Activated naive CD8-positive, alpha-beta T cell treated with anti-CD3 and anti-CD28 coated beads, Interleukin-2, amount 10 ng/mL, durations not matched to agents 7 days and 5 days (primary cell): ENCODE data around the gene APBB2. TPM values are rescaled to one million over a fixed set of nuclear protein-coding genes. Genes with fewer than 3 reads are reported as not detected.
"Not testable (repeated sequence)": the region's sequence is repeated elsewhere in the genome, so short reads cannot be mapped to it uniquely, and the experiment has no call there.

Experiments used
- ATAC-seq: fragments of 150-1000 bp; cut with Tn5 transposase; one replicate; pipeline ENCODE4 v1.10.0; 2021; ENCODE audit warnings: low read depth, moderate library complexity
- POLR2A ChIA-PET: fragments of 350-600 bp; sonication (Branson Sonifier 250); formaldehyde crosslinking; loops from one replicate; lab custom pipeline; 2021; ENCODE audit warnings: antibody characterized with exemption; lab: Charles Lee
- DNase-seq: peaks from one replicate; pipeline ENCODE4 v3.0.0; 2021
- H3K27ac Mint-ChIP-seq: one replicate; pipeline ENCODE4 v1.8.0; 2022; ENCODE audit warnings: mild to moderate bottlenecking, mixed read lengths
- H3K27me3 Mint-ChIP-seq: one replicate; pipeline ENCODE4 v1.8.0; 2022; ENCODE audit warnings: mild to moderate bottlenecking, moderate library complexity, mixed read lengths
- H3K36me3 Mint-ChIP-seq: one replicate; pipeline ENCODE4 v1.8.0; 2021; ENCODE audit warnings: mild to moderate bottlenecking, mixed read lengths
- H3K4me1 Mint-ChIP-seq: one replicate; pipeline ENCODE4 v1.8.0; 2021; ENCODE audit warnings: mixed read lengths
- H3K4me3 Mint-ChIP-seq: one replicate; pipeline ENCODE4 v1.8.0; 2022; ENCODE audit warnings: mild to moderate bottlenecking, moderate library complexity, mixed read lengths
- H3K9me3 Mint-ChIP-seq: one replicate; pipeline ENCODE4 v1.8.0; 2021; ENCODE audit warnings: mixed read lengths
- total RNA-seq, 2 experiments: library from RNA; stranded (reverse); gene quantifications; one replicate each; pipeline ENCODE4 v1.2.3, GENCODE V29; 2021

APBB2 gene
- total RNA-seq, 2 experiments from 2014 or later = 0.96 to 2.0 TPM

GRCh38 chr4:41155194-41155830, 59.0 kb downstream of the APBB2 start:
- ATAC-seq (no peak), DNase-seq (no peak)
- no peaks in the 10 kb centered on the region for H3K36me3 Mint-ChIP-seq
- no peak overlapping the region for H3K4me3 Mint-ChIP-seq
- H3K27me3 Mint-ChIP-seq = peaks cover 4% of the 10 kb centered on the region
- H3K27ac Mint-ChIP-seq = no peak overlapping the region
- no peaks in the 10 kb centered on the region for H3K9me3 Mint-ChIP-seq
- POLR2A ChIA-PET = no interaction called here
- no peaks in the 10 kb centered on the region for H3K4me1 Mint-ChIP-seq

GRCh38 chr4:41154814-41155177, 59.5 kb downstream of the APBB2 start:
- Mint-ChIP-seq H3K4me1 (no peaks in the 10 kb centered on the region), H3K27ac (no peak overlapping the region), H3K4me3 (no peak overlapping the region), H3K36me3 (no peaks in the 10 kb centered on the region), H3K9me3 (no peaks in the 10 kb centered on the region), H3K27me3 (peaks cover 4% of the 10 kb centered on the region)
- no peak for ATAC-seq
- DNase-seq = no peak
- POLR2A ChIA-PET = no interaction called here

GRCh38 chr4:41154010-41154813, 60.1 kb downstream of the APBB2 start:
- H3K36me3 Mint-ChIP-seq = no peaks in the 10 kb centered on the region
- peaks cover 4% of the 10 kb centered on the region for H3K27me3 Mint-ChIP-seq
- DNase-seq = no peak
- no peak overlapping the region for H3K27ac Mint-ChIP-seq
- peaks cover 3% of the 10 kb centered on the region for H3K9me3 Mint-ChIP-seq
- POLR2A ChIA-PET = no interaction called here
- no peak for ATAC-seq
- H3K4me1 Mint-ChIP-seq = no peaks in the 10 kb centered on the region
- no peak overlapping the region for H3K4me3 Mint-ChIP-seq

GRCh38 chr4:41150401-41150800, 63.9 kb downstream of the APBB2 start:
- Mint-ChIP-seq H3K27me3 (peaks cover 6% of the 10 kb centered on the region), H3K27ac (no peak overlapping the region), H3K4me1 (no peaks in the 10 kb centered on the region), H3K36me3 (no peaks in the 10 kb centered on the region), H3K4me3 (no peak overlapping the region), H3K9me3 (peaks cover 3% of the 10 kb centered on the region)
- ATAC-seq = no peak
- no peak for DNase-seq
- POLR2A ChIA-PET = no interaction called here

- H3K27ac Mint-ChIP-seq, ATAC-seq, H3K9me3 Mint-ChIP-seq, H3K27me3 Mint-ChIP-seq, H3K36me3 Mint-ChIP-seq, POLR2A ChIA-PET, H3K4me1 Mint-ChIP-seq, DNase-seq, H3K4me3 Mint-ChIP-seq: not testable (repeated sequence)
Measured at GRCh38 chr4:41149568-41149967, 64.8 kb downstream of the APBB2 start.

GRCh38 chr4:41148931-41149330, 65.4 kb downstream of the APBB2 start:
- Mint-ChIP-seq H3K4me1 (no peaks in the 10 kb centered on the region), H3K27me3 (peaks cover 6% of the 10 kb centered on the region), H3K4me3 (no peak overlapping the region), H3K36me3 (no peaks in the 10 kb centered on the region), H3K9me3 (peaks cover 3% of the 10 kb centered on the region), H3K27ac (no peak overlapping the region)
- ATAC-seq = no peak
- POLR2A ChIA-PET = no interaction called here
- DNase-seq = no peak

- POLR2A ChIA-PET = no interaction called here
- H3K27me3 Mint-ChIP-seq = peaks cover 3% of the 10 kb centered on the region
Measured at GRCh38 chr4:41148292-41148691, 66.0 kb downstream of the APBB2 start.

GRCh38 chr4:41147570-41147969, 66.8 kb downstream of the APBB2 start:
- H3K27me3 Mint-ChIP-seq, DNase-seq, H3K27ac Mint-ChIP-seq, ATAC-seq, H3K4me3 Mint-ChIP-seq, POLR2A ChIA-PET, H3K9me3 Mint-ChIP-seq, H3K4me1 Mint-ChIP-seq, H3K36me3 Mint-ChIP-seq: not testable (repeated sequence)

More at GRCh38 chr4:41148292-41148691, 66.0 kb downstream of the APBB2 start:
- Mint-ChIP-seq H3K9me3 (peaks cover 3% of the 10 kb centered on the region), H3K27ac (no peak overlapping the region), H3K4me1 (no peaks in the 10 kb centered on the region), H3K36me3 (no peaks in the 10 kb centered on the region), H3K4me3 (no peak overlapping the region)
- DNase-seq (no peak), ATAC-seq (no peak)

- ATAC-seq (no peak), DNase-seq (no peak)
- POLR2A ChIA-PET = no interaction called here
- H3K4me1 Mint-ChIP-seq = no peaks in the 10 kb centered on the region
- H3K4me3 Mint-ChIP-seq = no peak overlapping the region
- no peak overlapping the region for H3K27ac Mint-ChIP-seq
- no peaks in the 10 kb centered on the region for H3K36me3 Mint-ChIP-seq
- H3K27me3 Mint-ChIP-seq = peaks cover 3% of the 10 kb centered on the region
- H3K9me3 Mint-ChIP-seq = peaks cover 3% of the 10 kb centered on the region
Measured at GRCh38 chr4:41146716-41147506, 67.4 kb downstream of the APBB2 start.

GRCh38 chr4:41146196-41146595, 68.1 kb downstream of the APBB2 start:
- Mint-ChIP-seq H3K27me3 (peaks cover 3% of the 10 kb centered on the region), H3K4me3 (no peak overlapping the region), H3K9me3 (peaks cover 3% of the 10 kb centered on the region), H3K36me3 (no peaks in the 10 kb centered on the region), H3K4me1 (no peaks in the 10 kb centered on the region), H3K27ac (no peak overlapping the region)
- POLR2A ChIA-PET = no interaction called here
- no peak for ATAC-seq
- DNase-seq = no peak

GRCh38 chr4:41145571-41146078, 68.7 kb downstream of the APBB2 start:
- DNase-seq (no peak), ATAC-seq (no peak)
- no peak overlapping the region for H3K4me3 Mint-ChIP-seq
- peaks cover 3% of the 10 kb centered on the region for H3K27me3 Mint-ChIP-seq
- peaks cover 3% of the 10 kb centered on the region for H3K9me3 Mint-ChIP-seq
- no peaks in the 10 kb centered on the region for H3K4me1 Mint-ChIP-seq
- H3K36me3 Mint-ChIP-seq = no peaks in the 10 kb centered on the region
- no peak overlapping the region for H3K27ac Mint-ChIP-seq
- POLR2A ChIA-PET = no interaction called here

- Mint-ChIP-seq H3K36me3 (no peaks in the 10 kb centered on the region), H3K9me3 (peaks cover 3% of the 10 kb centered on the region), H3K4me3 (no peak overlapping the region), H3K27ac (no peak overlapping the region), H3K27me3 (peaks cover 3% of the 10 kb centered on the region), H3K4me1 (no peaks in the 10 kb centered on the region)
- no peak for DNase-seq
- no peak for ATAC-seq
- POLR2A ChIA-PET = no interaction called here
Measured at GRCh38 chr4:41144812-41145211, 69.5 kb downstream of the APBB2 start.

GRCh38 chr4:41144040-41144379, 70.3 kb downstream of the APBB2 start:
- Mint-ChIP-seq H3K9me3 (no peaks in the 10 kb centered on the region), H3K27ac (no peak overlapping the region), H3K4me3 (no peak overlapping the region), H3K27me3 (peaks cover 3% of the 10 kb centered on the region), H3K36me3 (no peaks in the 10 kb centered on the region), H3K4me1 (no peaks in the 10 kb centered on the region)
- no peak for ATAC-seq
- DNase-seq = no peak
- POLR2A ChIA-PET = no interaction called here
